HG02973 (cell line): ENCODE data around the gene SF3A1.

Experiments used
- ATAC-seq: cut with Tn5 transposase; IDR thresholded peaks from one replicate; pipeline ENCODE4 v1.9.1; 2021; ENCODE audit warnings: moderate library complexity; ENCODE audit not compliant: unreplicated experiment

SF3A1 gene

DNA sequence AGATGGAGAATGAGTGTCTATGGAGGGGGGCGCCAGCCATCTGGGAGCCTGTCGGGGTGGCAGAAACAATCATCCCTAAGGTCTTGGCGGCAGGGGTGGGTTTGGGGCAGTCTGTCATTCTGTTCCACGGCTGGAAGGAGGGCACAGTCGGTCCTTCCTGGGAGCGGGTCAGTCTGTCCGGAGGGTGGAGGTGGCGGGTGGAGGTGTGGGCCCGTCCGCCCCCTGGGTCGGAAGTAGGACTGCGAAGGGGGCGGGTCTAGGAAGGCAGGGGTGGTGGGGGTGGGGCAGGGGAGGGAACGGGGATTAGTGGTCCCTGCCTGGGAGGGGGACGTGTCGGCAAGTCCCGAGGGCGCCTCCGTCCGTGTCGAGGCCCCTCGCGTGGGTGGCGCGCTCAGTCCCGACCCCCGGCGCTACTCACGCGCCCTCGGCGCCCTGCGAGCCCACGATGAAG is 30.4 kb downstream of the SF3A1 start:
- peak; percentile 21 for ATAC-seq

DNA sequence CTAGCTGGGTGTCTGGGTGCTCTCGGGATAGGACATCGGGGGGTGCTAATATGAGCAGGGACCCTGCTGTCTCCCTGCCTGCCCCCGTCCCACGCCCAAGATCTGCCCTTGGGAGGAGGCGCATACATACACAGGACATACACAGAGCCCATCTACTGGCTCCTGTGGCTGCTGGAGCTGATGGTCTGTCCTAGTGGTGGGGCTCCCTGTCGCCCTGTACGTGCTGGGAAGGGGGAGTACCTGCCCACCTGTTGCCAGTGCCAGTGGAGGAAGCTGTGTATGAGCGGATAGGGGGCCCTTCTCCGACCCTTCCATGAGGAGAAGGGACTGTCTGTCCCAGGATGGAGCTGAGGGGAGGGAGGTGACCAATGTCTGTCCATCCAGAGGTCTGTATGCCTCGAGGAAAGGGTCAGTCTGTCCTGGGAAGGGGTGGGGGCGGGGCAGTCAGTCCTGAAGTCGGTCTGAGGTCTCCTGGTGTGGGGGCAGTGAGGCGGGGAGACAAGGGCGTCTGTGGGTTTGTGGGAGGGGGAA is 30.9 kb downstream of the SF3A1 start:
- no peak for ATAC-seq

DNA sequence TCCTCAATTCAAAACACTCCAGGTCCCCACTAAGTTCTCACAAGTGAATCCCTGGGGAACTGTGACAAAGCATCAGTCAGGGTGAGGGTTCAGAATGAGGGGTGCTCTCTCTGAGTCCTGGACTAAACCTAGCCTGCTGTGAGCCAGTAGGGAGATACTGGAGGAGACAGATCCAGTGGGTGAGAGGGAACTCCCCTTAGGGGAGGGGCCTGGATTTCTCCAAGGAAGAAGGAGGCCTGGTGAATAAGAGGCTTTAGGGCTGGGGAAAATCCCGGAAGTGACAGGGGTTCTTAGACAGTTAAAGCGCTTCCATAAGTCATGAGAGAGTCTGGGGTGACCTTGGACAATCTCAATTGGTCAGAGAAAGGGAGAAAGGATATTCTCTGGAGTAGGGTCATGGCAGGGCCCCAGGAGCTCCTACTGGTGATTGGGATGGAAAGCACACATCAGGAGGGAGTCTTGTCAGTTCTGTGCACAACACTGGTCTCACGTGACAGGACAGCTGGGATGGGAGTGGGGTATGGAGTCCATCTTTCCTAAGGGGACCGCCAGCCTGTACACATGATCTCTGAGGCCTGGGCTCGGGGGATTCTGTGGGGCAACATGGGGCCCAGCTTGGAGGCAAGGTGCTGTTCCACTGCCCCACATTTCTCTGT is 31.5 kb downstream of the SF3A1 start:
- ATAC-seq, result no peak

DNA sequence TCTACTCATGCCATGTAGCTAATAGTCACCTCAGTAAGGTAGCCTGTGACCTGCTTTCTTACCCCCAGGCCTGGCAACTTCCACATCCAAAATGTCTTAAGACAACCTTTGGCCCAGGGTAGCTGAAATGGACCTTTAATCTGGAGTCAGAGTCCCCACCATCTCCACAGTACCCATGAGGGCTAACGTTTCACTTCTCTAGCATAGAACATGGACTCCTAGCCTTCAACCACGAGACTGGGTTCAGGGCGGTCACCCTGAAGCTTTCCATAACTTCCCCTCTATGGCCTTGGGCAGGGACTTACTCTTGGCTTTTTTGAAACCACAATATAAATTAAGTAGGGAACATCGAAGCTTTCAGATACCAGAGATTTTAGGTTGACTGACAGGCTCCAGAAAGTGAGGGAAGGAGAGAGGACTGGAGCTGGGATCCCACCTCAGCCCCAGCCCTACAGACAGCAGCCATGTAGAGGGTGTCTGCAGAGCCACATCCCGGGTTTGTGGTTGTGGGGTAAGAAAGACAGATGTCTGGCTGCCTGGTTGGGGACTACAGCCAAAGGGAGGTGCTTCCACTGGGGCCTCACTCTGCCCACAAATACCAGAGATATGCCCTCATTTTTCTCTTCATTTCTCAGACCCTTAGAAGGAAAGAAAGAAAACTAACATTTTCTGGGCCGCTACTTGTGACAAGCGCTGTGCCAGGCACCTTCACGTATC is 32.5 kb downstream of the SF3A1 start:
- no peak for ATAC-seq

DNA sequence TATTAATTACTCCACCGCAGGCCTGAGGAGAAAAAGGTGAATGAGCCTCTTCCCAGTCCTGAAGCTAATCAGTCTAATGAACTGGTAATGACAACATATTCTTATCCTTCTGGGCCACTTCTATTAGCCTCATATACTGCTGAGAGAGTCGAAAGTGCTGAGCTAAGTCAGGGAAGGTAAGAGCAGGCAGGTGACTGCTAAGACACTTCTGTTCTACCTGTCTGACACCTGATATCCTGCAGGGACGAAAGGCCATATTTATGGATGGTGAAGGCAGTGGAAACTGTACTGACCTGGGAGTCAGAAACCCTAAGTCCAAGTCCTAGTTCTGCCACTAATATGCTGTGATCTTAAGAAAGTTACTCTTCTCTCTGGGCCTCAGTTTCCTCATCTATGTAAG is 33.4 kb downstream of the SF3A1 start:
- ATAC-seq, result no peak

DNA sequence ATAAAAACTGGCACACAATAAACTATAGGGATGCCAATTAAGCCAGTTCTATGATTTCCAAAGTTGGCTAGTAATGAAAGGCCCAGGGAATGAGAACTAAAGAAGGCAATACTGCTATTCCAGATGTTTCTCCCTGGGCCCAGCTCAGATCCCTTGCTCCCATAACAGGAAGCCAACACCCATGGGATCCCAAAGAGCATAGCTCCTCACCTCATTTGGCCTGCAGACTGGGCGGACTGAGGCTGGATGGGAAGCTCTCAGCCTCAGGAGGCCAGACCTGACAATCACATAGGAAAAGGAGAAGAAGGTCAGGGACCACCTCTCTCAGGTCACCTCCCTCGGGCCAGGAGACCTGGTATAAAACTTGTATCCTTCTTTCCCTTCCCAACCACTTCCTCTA is 35.2 kb downstream of the SF3A1 start:
- no peak for ATAC-seq

DNA sequence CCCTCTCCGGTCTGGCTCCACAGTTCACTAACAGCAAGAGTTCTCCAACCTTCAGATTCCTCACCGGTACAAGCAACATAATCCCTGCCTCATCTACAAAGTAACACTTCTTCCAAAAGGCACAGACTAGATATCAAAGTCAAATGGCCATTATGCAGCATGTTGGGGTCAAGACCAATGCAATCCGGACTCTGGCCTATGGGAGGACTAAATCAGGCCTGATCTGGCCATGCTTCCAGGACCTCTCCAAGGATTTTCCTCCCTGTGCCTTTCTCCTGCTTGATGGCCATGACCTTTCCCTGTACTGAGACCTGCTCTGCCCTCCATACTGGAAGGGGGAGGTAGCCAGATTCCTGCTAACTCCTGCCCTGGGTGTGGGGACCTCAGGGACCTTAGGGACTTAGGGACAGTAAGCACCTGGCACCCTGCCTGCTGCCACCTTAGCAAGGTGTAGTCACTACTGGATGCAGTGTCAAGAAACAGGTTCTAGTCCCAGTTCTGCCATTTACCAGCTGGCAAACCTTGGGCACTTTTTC is 36.6 kb downstream of the SF3A1 start:
- no peak for ATAC-seq

DNA sequence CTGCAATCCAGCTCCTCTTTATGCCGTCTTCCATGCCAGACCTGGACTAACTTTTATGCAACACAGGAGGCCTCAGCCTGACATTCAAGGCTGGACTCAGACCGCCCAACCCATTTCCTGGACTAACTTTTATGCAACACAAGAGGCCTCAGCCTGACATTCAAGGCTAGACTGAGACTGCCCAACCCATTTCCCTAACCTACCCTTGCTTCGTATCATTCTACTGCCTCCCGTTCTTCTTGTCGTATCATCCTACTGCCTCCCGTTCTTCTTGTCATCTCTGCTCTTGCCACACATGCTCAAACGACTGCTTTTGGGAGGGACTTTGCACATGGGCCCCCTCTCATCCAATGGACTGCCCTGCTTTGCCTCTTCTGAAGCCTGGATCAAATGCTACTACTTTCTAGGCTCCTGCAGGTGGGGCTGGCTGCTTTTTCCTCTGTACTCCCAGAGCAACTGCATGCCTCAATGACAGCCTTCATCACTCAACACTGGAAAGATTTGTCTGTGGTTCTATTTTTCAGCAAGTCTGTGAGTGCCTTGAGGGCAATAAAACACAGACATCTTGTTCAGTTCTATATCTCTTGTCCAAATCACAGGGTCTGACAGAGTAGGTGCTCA is 37.8 kb downstream of the SF3A1 start:
- no peak for ATAC-seq

DNA sequence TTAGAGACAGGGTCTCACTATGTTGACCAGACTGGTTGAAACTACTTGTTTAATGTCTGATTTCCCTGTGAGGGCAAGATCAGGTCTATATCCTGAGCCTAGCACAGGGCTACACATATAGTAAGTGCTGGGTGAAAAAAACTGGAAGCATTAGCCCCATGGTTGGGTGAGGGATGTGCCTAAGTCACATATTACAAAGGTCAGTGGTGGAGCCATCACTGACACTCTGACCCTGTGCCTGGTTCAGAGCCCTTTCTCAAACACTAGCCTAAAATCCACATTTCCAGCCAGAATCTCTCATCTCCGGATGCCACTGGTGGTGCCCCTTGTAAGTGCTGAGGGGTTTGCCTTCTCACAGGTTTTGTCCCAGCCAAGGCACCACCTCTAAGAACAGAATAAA is 38.9 kb downstream of the SF3A1 start:
- no peak for ATAC-seq

DNA sequence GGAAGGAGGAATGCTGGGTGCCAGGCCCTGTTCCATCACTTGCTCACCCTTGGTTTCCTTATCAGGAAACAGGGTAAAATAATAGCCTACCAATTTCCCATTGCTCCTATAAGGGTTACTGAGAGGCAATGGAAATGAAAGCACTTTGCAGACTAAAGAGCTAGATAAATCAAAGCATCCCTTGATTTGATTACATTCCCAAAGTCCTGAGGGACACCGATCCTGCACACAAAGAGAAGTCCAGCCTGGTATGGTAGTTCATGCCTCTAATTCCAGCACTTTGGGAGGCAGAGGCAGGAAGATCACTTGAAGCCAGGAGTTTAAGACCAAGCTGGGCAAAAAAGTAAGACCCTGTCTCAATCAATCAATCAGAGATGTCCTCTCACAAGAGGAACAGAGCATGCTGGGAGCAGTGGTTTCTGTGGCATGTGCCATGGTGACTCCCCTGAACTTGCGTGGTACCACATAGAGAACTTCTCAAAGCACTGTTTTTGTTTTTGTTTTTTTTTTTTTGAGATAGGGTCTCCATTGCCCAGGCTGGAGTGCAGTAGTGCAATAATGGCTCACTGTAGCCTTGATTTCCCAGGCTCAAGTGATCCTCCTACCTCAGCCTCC is 40.6 kb downstream of the SF3A1 start:
- ATAC-seq, result no peak

DNA sequence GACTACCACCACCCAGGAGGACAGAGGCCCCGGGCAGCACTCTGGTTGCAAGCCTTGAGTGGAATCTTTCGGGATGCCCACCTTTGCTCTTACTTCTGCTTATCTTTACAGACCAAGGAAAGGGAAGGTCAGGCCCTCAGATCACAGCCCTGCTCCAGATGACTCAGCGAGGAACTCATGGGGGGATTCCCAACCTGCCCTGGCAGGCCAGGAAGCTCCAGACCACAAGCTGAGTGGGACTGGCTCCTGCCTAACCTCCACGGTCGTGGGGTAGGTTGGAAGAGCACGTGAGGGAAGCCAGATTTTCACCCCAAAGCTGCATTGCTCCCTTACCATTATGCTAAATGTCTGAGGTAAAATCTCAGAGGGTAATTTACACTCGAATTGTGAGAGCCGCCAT is 41.8 kb downstream of the SF3A1 start:
- ATAC-seq, result peak; percentile 37

DNA sequence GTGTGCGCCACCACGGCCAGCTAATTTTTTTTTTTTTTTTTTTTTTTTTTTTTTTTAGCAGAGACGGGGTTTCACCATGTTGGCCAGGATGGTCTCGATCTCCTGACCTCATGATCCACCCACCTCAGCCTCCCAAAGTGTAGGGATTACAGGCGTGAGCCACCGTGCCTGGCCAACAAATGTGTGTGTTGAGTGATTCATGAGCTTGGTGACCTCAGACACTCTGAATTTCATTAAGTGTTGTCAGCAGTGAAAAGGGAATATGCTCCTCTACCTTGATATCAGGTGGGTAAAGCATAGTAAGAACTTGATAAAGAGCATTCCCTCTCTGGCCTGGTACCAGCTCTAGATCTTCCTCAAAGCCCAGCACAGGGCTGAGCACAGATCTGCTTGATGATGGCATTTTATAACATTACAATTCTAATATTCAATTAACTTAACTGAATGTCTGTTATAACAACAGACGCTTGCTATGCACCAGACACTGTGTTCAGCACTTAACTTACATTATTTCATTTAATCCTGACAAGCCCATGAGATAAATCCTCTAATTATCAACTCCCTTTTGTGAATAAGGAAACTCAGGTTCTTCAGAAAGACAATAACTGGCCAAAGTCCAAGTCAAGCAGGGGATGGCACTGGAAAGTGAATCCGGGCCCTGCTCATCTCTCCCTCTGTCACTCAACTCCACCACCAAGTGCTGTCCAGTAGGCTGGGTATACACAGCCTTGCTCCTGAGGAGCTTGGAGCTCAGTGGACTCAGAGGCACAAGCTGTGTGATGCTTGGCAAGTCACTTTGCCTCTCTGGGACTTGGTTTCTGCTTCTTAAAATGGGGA is 42.9 kb downstream of the SF3A1 start:
- no peak for ATAC-seq

DNA sequence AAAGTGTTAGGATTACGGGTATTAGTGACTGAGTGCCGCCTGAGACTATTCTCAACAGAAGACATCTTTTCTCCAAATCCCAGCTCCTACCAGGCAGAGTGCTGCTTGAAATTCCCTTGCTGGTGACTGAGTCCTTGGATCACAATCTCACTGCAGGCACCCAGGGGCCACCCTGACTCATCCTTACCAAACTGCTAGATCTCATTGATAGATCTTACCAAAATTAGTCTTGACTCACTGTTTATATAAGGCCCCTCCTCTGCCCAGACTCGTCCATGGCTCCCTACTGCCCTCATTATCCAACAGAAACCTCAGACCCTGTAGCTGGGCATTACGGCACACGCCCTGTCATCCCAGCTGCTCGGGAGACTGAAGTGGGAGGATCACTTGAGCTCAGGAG is 44.6 kb downstream of the SF3A1 start:
- ATAC-seq, result no peak

DNA sequence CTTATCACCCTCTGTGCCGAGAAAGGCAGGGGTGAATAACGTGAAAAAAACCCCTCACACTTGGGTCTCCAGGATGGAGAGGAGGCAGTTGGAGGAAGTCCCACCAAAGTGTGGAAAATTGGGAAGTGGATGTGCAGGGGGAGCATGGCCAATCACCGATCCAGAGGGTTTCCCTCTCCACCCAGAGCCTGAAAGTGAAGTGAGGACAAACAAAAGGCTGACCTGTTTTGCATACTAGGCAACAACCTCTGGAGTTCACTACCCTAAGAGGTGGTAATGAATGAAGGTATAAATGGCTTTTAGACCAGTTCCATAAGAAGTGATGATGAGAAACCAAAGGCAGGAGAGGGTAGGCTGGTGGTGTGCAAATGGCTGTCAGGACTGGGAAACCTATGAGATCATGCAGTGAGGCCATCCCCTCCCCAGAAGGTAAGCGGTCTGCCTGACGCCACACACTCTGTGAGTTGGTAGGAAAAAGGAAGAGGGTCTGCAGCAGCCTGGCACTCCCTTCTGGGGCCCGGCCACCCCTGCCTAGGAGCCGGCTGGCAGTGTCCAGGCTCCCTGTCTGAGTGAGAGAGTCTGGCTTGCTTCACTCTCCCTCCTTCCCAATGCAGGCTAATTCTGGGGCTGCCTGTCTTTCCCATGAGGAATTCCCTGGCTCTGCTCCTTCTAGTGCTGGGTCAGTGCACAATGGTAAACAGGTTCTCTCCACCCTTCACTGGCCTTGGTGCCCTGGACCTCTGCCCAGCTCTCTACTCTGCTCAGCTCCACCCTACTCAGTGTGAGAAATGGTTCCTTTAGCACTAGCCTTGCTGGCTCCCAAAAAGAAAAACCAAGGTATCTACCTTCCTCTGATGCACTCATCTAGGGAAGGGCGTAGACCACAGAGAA is 45.6 kb downstream of the SF3A1 start:
- ATAC-seq, result no peak

DNA sequence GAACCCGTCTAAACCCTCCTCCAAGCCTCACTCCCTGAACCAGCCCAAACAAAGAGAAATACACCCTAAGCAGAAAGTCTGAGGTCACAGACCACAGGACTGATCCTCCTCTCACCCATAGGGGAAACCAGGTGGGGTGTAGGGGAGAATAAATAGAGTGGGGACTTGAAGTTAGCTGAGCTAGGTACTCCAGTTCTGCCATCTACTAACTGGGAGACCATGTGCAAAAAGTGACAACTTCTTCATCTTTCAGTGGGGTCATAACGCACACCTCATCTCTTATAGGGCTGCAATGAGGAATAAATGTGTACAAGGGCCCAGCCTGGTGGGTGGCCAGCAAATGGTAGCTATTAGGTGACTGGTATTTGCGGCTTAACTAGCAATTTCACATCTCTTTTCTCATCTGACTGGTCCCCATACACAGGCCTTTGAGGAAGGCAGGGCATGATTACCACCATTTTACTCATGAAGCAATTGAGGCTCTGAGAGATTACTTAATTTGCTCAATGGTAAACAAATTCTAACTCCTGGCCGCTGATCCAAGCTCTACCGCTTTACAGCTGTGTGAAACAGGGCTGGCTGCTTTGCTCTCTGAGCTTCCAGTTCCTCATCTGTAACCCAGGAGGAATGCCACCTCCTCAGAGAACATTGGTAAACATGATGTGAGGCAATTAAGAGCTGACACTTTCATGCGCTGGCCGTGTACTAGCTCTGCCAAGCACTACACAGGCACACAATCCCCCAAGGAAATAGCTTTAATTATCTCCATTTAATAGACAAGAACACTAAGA is 46.5 kb downstream of the SF3A1 start:
- ATAC-seq, result no peak

DNA sequence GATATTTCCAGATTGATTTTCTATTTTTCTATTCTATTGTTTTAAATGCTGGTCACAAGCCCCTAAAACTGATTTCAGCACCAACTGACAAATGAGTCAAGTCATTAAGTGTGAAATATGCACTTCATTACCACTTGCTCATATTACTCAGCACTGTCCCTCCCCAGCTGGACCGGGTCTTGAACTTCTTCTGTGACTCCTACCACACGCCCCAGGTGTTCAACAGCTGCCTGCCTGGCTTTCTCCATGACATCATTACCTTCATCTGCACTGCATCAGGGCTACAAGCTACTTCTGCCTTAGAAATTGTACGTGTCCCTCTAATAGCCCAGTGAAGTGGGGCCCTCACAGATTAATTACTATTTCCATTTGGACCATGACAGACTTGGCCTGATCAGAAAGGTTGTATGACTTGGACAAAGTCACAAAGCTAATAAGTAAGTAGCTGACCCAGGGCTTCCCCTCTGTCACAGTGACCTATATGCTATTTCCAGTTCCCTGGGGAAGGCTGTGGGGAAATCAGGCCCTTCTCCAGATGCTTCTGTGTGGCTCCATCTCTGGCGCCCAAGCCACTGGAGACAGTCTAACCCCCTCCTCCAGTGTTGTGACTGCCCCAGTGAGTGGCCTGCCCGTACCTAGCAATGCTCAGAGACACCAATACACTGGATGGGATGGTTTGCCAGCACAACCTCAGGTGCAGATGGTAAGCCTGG is 48.0 kb downstream of the SF3A1 start:
- no peak for ATAC-seq

DNA sequence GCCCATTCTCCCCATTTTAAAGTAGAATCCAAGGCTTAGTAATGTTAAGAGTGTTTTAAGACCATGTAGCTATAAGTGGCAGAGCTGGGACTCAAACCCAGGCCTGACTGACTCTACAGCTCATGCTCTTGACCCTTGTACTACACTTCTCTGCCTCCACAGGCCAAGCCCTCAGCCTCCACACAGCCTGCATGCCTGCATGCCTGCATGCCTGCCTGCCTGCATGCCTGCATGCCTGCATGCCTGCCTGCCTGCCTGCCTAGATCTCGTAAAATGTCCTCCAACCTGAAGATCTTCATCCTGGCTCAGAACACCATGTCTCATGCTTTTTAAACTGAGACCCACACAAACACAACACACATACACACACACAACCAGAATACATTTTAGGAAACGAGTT is 48.6 kb downstream of the SF3A1 start:
- no peak for ATAC-seq

DNA sequence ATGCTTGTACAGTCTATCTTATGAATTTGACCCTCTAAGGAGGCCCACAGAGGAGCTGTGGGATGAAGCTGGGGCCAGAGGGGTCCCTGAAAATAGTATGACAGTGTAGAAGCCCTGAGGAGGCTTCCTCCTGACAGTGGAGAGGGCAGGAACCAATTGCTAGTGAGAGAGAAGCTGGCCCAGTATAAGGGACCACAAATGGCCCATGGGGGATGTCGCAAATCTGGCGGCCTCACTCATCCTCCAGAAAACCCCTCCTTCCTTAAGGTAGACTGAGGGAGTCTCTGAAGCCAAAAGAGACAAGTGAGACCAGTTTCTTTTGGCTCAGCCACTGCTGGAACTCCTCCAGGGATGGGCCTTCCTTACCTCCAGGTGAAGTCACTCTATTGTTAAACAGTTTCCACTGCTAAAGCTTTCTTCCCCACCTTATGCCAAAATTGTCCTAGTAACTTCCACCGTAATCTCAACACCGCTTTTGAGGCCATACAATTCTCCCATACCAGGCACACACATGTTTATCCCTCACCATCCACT is 49.6 kb downstream of the SF3A1 start:
- ATAC-seq, result no peak
